Body of pancreas (tissue), 4 donors: Measurements from ENCODE around the gene TMOD2. TPM values are rescaled to one million over a fixed set of nuclear protein-coding genes. Genes with fewer than 3 reads are reported as not detected.

Experiments
- ATAC-seq: fragments of 150-250 bp; one replicate; pipeline ENCODE4 v1.9.1; 2016
- DNase-seq, 4 donors: peaks; one replicate each; pipeline ENCODE4 v3.0.0-alpha.2; 2019
- H3K27ac ChIP-seq, 4 donors: fragments of 200-600 bp; sonication (generic); 1 replicate in 3 of 4; 2 replicates in 1 of 4; pipeline versions ENCODE4 v1.5.1 to v1.6.1; 2016 to 2019; ENCODE audit warnings: mild to moderate bottlenecking in 1 of 4, mixed read lengths in 1 of 4, moderate library complexity in 1 of 4
- H3K27me3 ChIP-seq, 2 donors: fragments of 200-600 bp; sonication (generic); one replicate each; pipeline ENCODE4 v1.6.0; 2016; ENCODE audit warnings: mild to moderate bottlenecking in 1 of 2
- H3K36me3 ChIP-seq, 2 donors: fragments of 200-600 bp; sonication (generic); replicated peaks in 1 of 2; 2 replicates each; pipeline ENCODE4 v1.5.1; 2016; ENCODE audit warnings: low read depth in 2 of 2; ENCODE audit not compliant: insufficient read depth in 1 of 2
- H3K4me1 ChIP-seq: fragments of 200-600 bp; sonication (generic); one replicate; pipeline ENCODE4 v1.6.0; 2016
- H3K4me3 ChIP-seq, 2 donors: fragments of 200-600 bp; sonication (generic); 1 replicate in 1 of 2; 2 replicates in 1 of 2; pipeline ENCODE4 v1.5.1; 2016 to 2019
- H3K9me3 ChIP-seq, 3 donors: fragments of 200-600 bp; sonication (generic); 1 replicate in 2 of 3; 2 replicates in 1 of 3; pipeline ENCODE4 v1.5.1; 2016
- POLR2A ChIP-seq, 3 donors: fragments of 450-650 bp; IDR thresholded peaks; one replicate each; pipeline ENCODE4 v1.6.1; 2016; ENCODE audit warnings: antibody characterized with exemption in 3 of 3, mild to moderate bottlenecking in 2 of 3
- whole genome bisulfite sequencing, 2 donors: methylation state at CpG; one replicate each; pipeline ENCODE4 v1.1.5; 2017; 5-methylcytosine and 5-hydroxymethylcytosine counted together
- intact Hi-C: fragments of 100-400 bp; cut with DNase I; formaldehyde crosslinking; loops from one replicate; pipeline ENCODE4 v1.15.1; 2023
- total RNA-seq, 2 donors: library from RNA; depleted of rRNA; stranded (reverse); fragments of >200 nt; gene quantifications; one replicate each; pipeline ENCODE4 v1.1.0, GENCODE V29; 2016
- TF ChIP-seq, protein P1 (sequence below), 7 experiments: fragments of 450-650 bp in 4 of 7; fragments of 200-600 bp in 3 of 7; sonication (generic) in 3 of 7; IDR thresholded peaks; one replicate each; pipeline ENCODE4 v1.5.1; 2016 to 2019; ENCODE audit warnings: antibody characterized with exemption in 7 of 7

TMOD2 gene
- total RNA-seq, 2 donors from 2014 or later: 6.5 to 7.3 TPM

- TF ChIP-seq POLR2A (IDR thresholded peaks at IDR 0.05): no peak
- TF ChIP-seq, protein P1, sequence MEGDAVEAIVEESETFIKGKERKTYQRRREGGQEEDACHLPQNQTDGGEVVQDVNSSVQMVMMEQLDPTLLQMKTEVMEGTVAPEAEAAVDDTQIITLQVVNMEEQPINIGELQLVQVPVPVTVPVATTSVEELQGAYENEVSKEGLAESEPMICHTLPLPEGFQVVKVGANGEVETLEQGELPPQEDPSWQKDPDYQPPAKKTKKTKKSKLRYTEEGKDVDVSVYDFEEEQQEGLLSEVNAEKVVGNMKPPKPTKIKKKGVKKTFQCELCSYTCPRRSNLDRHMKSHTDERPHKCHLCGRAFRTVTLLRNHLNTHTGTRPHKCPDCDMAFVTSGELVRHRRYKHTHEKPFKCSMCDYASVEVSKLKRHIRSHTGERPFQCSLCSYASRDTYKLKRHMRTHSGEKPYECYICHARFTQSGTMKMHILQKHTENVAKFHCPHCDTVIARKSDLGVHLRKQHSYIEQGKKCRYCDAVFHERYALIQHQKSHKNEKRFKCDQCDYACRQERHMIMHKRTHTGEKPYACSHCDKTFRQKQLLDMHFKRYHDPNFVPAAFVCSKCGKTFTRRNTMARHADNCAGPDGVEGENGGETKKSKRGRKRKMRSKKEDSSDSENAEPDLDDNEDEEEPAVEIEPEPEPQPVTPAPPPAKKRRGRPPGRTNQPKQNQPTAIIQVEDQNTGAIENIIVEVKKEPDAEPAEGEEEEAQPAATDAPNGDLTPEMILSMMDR (IDR thresholded peaks at IDR 0.05): no peak
- Histone ChIP-seq H3K4me3 (no peak overlapping the region), H3K4me1 (peaks cover 14% of the 10 kb centered on the region), H3K9me3 (no peaks in the 10 kb centered on the region), H3K27ac (no peak overlapping the region), H3K27me3 (no peaks in the 10 kb centered on the region), H3K36me3 (no peaks in the 10 kb centered on the region)
- intact Hi-C loops: no loop called here
- ATAC-seq (no peak), DNase-seq (peak in 3 of 4 donors; percentile 16 to 26 (median 19))
- 54 to 62% methylated on average over 10 of the region's 10 CpGs for WGBS, 2 donors
Measured at GRCh38 chr15:51796847-51797401, 45.5 kb downstream of the TMOD2 start.

DNA sequence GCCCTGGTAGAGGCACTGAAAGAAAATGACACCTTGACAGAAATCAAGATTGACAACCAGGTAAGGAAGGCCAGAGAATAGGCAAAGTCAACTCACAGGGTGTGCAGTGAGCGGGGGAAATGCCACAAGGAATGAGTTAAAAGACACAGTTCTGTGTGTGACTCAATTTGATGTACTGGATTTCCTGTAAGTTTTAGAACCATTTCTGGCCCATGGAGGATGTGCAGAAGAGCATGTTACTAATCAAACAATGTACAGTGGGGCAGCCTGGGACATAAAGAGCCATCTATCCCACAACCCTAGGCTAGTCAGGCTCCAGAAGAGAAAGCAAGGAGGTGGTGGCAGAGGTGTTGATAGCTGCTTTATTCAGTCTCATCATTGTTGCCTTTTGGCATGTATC lies 46.9 kb downstream of the TMOD2 start:
- no peak for DNase-seq
- WGBS, 2 donors: 79 to 80% methylated on average over 1 of the region's 1 CpG
- peaks cover 14% of the 10 kb centered on the region for H3K4me1 ChIP-seq
- TF ChIP-seq, protein P1 (IDR thresholded peaks at IDR 0.05): no peak
- TF ChIP-seq POLR2A (IDR thresholded peaks at IDR 0.05): no peak
- ATAC-seq: no peak
- no peak overlapping the region for H3K27ac ChIP-seq
- no peaks in the 10 kb centered on the region for H3K9me3 ChIP-seq
- H3K4me3 ChIP-seq: no peak overlapping the region
- H3K27me3 ChIP-seq: no peaks in the 10 kb centered on the region
- intact Hi-C loops: no loop called here
- no peaks in the 10 kb centered on the region for H3K36me3 ChIP-seq

- Histone ChIP-seq H3K36me3 (no peaks in the 10 kb centered on the region), H3K4me3 (no peak overlapping the region), H3K27me3 (no peaks in the 10 kb centered on the region), H3K4me1 (peaks cover 5% of the 10 kb centered on the region), H3K27ac (no peak overlapping the region), H3K9me3 (no peaks in the 10 kb centered on the region)
- intact Hi-C loops: no loop called here
- ATAC-seq (no peak), DNase-seq (no peak)
- TF ChIP-seq POLR2A (IDR thresholded peaks at IDR 0.05): no peak
- TF ChIP-seq, protein P1 (IDR thresholded peaks at IDR 0.05): no peak
- WGBS, 2 donors: 77 to 83% methylated on average over 6 of the region's 6 CpGs
Measured at GRCh38 chr15:51799282-51800252, 48.2 kb downstream of the TMOD2 start.

GRCh38 chr15:51801391-51801835 lies 50.0 kb downstream of the TMOD2 start:
- no peak overlapping the region for H3K4me3 ChIP-seq
- peaks cover 0 to 1% of the 10 kb centered on the region in 2 donors for H3K36me3 ChIP-seq
- H3K27ac ChIP-seq: no peak overlapping the region
- WGBS, 2 donors: 40 to 42% methylated on average over 3 of the region's 3 CpGs
- no peak for ATAC-seq
- intact Hi-C loops: no loop called here
- H3K9me3 ChIP-seq: no peaks in the 10 kb centered on the region
- no peak for TF ChIP-seq POLR2A (IDR thresholded peaks at IDR 0.05)
- TF ChIP-seq, protein P1 (IDR thresholded peaks at IDR 0.05): peak in 4 of 7 experiments; percentile 22 to 32 (median 26)
- H3K27me3 ChIP-seq: no peaks in the 10 kb centered on the region
- peaks cover 5% of the 10 kb centered on the region for H3K4me1 ChIP-seq
- DNase-seq: peak in 3 of 4 donors; percentile 16 to 32 (median 23)
